22Rv1 (cell line): Measurements from ENCODE around the gene ZBTB18.

Source experiments
- H3K27ac ChIP-seq: fragments of 450-650 bp; 2 replicates; pipeline ENCODE4 v1.5.1; 2017
- CTCF ChIP-seq: fragments of 450-650 bp; IDR thresholded peaks from 2 replicates; pipeline ENCODE4 v1.5.1; 2017; ENCODE audit warnings: mild to moderate bottlenecking
- ZFX ChIP-seq: fragments of 450-650 bp; IDR thresholded peaks from 2 replicates; pipeline ENCODE4 v1.6.1; 2017; ENCODE audit warnings: antibody characterized with exemption, borderline replicate concordance

ZBTB18 gene

GRCh38 chr1:244083383-244083943 lies 32.4 kb downstream of the ZBTB18 start:
- H3K27ac ChIP-seq, result no peak overlapping the region
- TF ChIP-seq ZFX, result no peak
- TF ChIP-seq CTCF, result no peak

GRCh38 chr1:244084763-244085162 lies 33.7 kb downstream of the ZBTB18 start:
- no peak overlapping the region for H3K27ac ChIP-seq
- TF ChIP-seq CTCF, result no peak
- no peak for TF ChIP-seq ZFX

GRCh38 chr1:244085891-244086290 lies 34.8 kb downstream of the ZBTB18 start:
- TF ChIP-seq ZFX (no peak), CTCF (no peak)
- H3K27ac ChIP-seq, result no peak overlapping the region

- H3K27ac ChIP-seq, result no peak overlapping the region
- TF ChIP-seq CTCF (no peak), ZFX (no peak)
Observed at GRCh38 chr1:244087021-244087560, 36.0 kb downstream of the ZBTB18 start.

- no peak overlapping the region for H3K27ac ChIP-seq
- no peak for TF ChIP-seq CTCF
- no peak for TF ChIP-seq ZFX
Observed at GRCh38 chr1:244087611-244088010, 36.5 kb downstream of the ZBTB18 start.

GRCh38 chr1:244088161-244088560 lies 37.1 kb downstream of the ZBTB18 start:
- TF ChIP-seq CTCF, result no peak
- no peak for TF ChIP-seq ZFX

GRCh38 chr1:244089561-244089960 lies 38.5 kb downstream of the ZBTB18 start:
- TF ChIP-seq ZFX (no peak), CTCF (no peak)
- no peak overlapping the region for H3K27ac ChIP-seq

More at GRCh38 chr1:244088161-244088560, 37.1 kb downstream of the ZBTB18 start:
- H3K27ac ChIP-seq, result no peak overlapping the region
